ENCODE results near the gene PARS2.
"Not testable (repeated sequence)": the region's sequence is repeated elsewhere in the genome, so short reads cannot be mapped to it uniquely, and the experiment has no call there.

PARS2 gene

DNA sequence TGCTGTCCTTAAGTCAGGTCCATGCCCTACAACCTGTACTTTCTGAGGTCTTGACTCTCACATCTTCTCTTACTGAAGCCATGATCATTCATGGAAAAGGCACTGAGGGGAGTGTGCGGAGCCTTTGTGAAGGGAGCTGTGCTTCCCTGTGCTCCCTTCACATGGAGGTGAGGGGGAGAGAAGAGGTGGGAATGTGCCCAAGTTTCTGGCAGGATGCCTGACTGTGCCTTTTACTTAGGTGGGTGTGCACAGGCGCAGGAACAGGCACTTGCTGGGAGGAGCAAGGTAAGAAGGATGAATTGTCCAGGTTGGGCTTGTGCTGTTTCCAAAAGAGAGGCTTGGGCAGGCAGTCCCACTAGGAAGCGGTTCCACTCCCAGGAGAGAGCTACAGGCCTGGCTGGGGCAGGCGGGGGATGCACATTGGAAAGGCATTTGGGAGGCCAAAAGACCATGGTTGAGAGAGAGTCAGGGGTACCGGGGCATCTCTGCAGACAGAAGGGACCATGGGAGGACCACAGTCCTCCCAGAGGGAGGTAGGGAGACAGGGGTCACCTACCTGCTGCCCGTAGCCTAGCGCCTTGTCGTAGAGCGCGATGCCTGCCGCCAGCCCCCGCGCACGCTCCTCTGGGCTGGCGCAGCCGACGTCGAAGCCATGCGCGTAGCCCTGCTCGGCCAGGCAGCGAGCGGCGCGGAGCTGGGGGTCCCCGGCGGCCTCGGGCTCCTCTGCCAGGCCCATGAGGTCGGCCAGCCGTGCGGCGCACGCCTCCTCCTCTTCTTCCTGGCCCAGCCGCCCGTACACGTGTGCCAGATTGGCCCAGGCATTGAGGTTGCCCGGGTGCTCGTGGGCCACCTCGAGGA lies 35.9 kb upstream of the PARS2 start:
- no peak for FAIRE-seq
- DNase-seq (ENCODE audit: low spot score): no peak

DNA sequence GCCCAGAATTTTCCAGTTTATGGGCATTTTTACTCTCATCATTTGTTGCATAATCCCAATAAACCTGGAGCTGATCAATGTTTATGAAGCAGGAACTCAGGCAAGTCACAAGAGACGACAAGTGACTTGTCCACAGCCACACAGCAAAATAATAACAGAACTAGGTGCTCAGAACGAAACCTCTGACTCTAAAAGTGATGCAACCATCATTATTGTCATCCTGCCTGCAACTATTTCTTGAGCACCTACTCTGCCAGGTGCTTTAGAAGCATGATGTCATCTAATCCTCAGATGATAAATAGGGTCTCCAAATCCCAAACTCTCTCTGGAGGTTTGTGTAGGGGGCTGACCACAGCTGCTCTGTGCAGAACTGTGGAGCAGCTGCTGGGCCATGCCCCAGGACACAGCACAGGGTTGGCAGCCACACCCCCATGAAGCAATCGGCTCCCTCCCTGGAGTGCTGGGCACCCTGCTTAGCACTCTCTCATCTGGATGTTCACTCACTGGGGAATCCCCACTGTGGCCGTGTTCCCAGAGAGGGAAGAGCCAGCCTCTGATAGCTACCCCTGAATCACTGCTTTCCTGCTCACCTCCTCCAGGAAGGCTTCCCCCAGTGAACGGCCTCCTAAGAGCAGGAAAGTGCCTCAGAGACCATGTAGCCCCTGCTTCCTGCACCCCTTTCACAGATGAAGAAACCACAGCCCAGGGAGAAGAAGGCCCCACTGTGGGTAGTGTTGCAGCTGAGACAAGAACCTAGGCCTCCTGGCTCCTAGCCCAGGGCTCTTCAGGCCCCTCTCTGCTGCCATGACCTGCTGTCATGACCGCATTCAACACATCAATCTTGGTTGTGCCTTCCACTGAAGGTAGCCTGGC lies 34.7 kb upstream of the PARS2 start:
- peak; percentile 66 for DNase-seq (ENCODE audit: low spot score)
- FAIRE-seq: peak; percentile 60

DNA sequence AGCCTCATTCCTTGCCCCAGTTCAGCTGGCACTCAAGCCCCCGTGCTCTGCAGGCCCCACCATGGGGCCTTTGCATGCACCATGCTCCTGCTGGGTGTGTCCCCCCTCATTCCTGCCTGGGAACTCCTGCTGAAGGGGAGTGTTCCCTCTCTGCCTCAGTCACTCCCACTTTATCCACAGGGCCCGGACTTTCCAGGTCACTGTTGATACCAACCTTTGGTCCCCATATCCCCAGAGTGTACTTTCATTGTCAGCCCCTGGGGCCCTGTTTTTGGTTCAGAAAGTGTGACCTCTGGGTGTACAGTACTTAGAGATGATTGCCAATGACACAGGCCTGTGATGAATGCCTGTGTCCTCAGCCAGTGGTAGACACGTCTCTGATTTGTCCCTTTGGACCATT lies 33.9 kb upstream of the PARS2 start:
- FAIRE-seq (no peak), DNase-seq (ENCODE audit: low spot score) (no peak)

DNA sequence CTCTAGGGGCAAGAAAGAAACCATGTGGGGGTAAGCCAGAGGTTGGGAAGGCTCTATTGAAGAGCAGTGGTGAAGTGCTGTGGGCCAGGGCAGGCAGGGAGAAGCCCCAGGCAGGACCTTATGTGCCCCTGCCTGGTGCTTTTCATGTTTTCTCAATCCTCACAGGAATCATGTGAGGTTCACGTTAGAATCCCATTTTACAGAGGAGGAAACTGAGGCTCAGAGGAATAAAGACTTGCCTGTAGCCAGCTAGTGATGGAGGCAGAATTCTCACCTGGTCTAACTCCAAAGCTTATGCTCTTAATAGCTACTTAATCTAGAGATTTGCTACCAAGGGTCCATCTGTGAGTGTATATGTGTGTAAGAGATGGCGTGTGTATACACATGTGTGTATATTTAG lies 32.6 kb upstream of the PARS2 start:
- DNase-seq (ENCODE audit: low spot score) (no peak), FAIRE-seq (no peak)

DNA sequence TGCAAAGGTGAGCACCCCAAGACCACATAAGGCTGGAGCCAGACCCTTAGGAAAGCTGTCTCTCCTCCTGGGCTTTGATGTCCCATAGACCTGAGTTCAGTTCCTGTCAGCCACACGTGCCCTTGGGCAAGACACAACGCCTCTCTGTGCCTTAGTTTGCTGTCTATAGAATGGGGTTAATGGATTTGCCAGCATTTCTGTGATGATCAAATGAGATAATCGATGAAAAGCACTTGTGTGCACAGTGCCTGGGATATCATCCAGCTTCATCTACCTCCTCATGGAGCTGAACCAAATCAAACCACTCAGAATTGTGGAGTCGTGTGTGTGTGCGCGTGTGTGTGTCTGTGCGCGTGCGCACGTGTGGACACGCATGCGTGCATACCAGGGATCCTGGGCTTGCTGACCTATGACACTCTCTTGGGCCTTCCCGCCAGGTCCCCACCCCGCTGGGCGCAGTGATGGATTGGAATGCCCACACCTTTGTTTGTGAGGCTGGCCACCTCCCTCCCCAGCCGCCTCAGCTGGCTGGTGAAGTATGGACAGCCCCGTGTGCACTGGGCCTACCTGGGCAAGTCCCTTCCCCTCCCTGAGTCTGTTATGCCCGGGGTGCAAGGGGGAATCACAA lies 31.6 kb upstream of the PARS2 start:
- DNase-seq (ENCODE audit: low spot score) (no peak), FAIRE-seq (no peak)

DNA sequence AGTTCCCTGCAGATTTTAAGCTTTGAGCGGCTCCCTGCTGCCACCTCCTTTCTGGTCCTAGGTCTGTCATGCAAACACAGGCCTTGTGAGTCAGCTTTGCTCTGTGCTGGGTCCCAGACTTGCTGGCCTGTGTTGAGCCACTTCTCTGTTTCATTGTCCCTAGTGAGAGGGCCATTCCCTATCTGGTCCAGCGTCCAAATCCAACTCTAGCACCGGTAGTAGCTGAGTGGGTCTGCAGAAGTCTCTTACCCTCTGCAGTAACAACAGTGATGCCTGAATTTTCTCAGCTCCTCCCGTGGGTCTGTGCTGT lies 31.0 kb upstream of the PARS2 start:
- DNase-seq (ENCODE audit: low spot score) (no peak), FAIRE-seq (no peak)

DNA sequence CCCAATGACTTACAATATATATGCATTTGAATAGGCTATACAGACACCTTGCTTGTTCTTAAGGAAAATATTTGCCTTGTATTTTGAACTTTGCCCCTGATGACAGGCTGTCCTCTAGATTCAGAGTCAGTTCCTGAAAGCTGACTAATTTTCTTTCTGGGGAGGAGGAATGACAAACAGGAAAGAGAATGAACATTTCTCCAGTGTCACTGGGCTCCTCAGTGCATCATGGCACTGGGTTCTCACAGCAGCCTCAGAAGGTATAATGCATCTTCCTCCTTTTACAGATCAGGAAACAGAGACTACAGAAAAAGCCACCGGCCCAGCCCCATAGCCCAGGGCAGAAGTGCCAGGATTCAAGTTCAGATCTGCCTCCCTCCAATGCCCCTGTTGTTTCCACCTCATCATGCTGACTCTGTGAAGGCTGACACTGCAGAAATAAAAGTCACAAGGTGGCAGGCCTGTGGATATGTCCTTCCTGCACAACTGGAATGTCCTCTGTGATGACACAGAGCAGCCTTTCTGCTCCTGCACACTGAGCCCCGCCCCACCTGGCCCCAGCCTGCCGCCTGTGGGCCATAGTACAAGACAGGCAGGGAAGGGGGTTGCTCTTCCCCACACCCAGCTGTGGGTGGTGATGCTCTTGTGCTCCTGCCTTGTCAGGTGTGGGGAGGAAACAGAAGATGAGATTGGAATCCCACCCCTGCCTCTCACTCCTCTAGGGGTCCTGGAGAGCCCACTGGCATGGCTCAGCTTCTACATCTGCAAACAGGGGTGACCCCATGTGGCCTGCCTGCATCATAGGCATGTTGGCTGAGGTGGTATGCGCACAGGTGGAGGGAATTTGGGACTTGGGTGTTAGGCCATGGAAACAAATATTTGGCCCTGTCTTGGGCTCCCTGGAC lies 30.4 kb upstream of the PARS2 start:
- DNase-seq (ENCODE audit: low spot score) (peak; percentile 57), FAIRE-seq (peak; percentile 59)

DNA sequence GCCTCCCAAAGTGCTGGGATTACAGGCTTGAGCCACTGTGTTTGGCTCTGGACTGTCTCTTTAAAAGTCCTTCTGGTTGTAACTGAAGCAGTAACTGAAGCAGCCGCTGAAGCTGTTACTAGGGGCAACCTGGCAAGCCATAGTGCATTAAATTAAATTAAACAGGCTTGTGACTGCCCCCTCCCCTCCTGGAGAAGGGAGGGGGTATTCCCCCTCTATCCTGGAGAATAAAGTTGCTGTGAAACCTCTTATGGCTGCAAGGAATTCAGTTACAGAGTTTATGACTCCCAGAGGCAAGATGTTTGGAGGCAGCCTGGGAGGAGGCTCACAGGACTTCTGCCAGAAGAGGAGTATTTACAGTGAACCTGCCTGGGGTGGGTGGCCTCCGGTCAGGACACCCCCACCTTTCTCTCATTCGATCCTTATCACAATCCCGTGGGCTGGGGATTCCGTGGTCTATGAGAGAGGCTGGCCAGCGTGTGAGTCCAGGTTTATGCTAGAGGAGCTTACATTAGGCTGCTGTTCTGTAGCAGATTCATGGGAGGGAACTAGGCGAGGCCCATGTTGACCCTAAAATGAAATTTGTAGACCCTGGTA lies 28.5 kb upstream of the PARS2 start:
- FAIRE-seq (no peak), DNase-seq (ENCODE audit: low spot score) (no peak)

DNA sequence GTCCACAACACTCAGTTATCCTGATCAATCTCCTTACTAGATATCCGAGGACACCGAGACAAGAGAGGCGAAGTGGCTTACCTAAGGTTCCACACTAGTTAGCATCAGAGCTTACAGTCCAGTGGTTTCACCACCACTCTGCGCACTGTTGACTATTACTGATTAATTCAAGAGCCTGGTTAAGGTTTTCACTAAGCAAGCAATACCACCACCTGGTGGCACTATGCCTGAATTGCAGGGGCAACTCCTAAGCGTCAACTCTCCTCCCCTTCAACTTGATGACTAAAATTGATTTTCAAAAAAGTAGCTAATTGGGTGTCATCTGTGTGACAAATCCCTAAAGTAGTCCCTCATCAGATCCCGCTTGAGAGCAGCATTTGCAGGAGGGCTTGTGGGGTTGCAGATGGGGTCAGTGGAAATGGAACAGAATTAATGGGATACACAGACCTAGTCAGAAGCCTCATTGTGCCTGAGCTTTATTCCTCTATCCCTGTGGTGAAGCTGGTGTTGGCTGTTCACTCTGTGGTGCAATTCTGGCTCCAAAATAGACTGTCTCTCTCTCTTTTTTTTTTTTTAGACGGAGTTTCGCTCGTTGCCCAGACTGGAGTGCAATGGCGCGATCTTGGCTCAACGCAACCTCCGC lies 27.7 kb upstream of the PARS2 start:
- FAIRE-seq: peak; percentile 74
- peak; percentile 61 for DNase-seq (ENCODE audit: low spot score)

DNA sequence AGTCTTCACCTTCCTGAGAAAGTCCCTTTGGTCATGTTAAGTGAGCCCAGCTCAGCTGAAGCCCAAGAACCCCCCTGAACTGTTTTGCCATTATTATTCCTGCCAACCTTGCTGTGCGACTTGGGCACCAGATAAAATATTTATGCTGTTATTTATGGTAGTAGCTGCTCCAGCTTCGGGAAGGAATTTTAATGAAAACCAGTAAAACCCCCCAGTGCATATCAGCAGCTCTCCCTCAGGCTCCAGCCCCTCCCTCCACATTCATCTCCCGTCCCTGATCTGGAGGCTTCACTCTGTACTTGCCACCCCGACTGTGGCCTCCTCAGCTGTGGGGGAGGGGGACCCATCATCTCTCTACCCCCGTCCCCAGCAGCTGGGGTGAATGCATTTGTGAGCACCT lies 24.1 kb upstream of the PARS2 start:
- FAIRE-seq: no peak

DNA sequence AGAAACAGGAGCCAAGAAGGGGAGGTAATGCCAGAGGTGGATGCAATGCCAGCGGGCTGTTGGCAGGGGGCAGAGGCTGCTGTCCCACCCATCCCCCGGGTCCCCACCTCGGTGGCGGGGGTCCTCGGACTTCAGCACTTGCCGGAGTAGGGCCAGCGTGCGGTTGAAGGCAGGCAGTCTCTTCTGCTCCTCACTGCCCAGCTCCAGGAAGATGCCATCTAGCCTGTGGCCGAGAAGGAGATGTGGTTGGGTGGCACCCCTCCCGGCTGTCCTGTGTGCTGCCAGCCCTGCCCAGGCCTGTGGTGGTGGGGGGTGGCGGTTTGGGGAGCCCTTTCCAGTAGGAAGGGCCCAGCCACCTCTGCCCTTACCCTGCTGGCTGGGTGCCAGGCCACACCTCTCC lies 23.3 kb upstream of the PARS2 start:
- DNase-seq (ENCODE audit: low spot score) (no peak), FAIRE-seq (no peak)

More for the DNA sequence above, 24.1 kb upstream of the PARS2 start:
- no peak for DNase-seq (ENCODE audit: low spot score)

DNA sequence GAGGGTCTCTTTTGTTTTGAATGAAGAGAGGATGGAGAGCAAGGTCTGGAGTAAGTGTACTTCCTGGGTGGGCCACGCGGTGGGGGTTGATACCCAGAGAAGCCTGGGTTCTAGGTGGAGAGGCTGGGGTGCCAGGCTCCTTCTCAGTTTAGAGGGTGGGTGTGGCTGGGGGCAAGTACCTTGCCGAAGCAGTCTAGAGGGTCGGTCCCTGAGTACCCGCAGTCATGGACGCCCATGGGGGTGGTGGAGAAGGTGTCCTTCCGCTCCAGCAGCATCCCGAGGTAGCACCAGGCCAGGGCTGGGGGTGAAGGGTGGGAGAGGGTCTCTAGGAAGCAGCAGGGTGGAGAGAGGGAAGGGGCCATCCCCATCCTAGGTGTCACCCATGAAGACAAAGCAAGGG lies 22.5 kb upstream of the PARS2 start:
- FAIRE-seq: no peak
- DNase-seq (ENCODE audit: low spot score): no peak

DNA sequence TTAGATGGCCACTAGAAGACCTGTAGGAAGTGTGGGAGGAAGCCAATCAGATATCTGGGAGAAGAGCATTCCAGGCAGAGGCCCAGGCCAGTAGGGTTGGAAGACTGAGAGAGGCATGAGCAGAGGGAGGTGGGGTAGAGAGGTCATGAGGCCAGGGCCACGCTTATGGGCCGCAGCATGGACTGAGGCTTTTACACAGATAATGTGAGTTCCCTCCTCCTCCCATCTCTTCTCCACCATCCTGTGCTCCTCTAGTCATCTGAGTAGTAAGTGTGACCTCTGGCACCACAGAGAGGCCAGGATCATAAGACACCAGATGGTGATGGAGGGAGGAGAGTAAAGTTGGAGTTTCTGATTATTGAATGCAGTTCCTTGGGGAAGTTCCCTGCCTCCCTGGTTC lies 19.7 kb upstream of the PARS2 start:
- no peak for DNase-seq (ENCODE audit: low spot score)
- FAIRE-seq: no peak

DNA sequence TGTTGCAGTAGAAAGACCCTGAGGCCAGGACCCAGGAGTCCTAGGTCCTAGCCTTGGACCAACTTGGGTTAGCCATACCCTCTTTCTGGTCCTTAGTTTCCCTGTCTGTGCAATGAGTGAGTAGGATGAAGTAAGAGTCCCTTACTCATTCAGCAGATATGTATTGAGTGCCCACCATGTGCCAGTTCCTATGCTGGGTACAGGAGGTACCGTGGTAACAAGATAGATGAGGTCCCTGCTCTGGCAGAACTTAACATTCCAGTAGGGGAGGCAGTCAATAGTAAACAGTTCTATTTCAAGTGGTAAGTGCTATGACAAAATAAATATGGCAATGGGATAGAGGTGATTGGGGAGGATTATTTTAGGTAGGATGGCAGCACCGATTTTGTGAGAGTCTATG lies 18.3 kb upstream of the PARS2 start:
- FAIRE-seq (no peak), DNase-seq (ENCODE audit: low spot score) (no peak)

DNA sequence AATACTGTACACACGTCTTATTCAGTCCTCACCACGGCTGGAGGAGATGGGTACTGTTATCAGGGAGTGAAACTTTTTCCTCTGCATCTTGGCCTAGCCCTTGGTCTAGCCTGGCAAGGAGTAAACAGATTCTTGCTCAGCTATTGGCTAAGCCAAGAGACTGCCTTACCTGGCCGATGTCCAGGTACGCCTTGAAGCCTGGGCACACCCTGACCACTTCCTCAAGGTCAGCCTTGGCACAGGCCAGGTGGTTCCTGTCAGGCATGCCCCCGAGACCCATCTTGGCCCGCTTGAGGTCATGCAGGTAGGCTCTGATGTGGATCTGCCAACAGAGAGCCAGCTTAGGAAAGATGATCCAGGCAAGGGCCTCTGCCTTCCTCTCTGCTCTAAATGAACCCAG lies 17.8 kb upstream of the PARS2 start:
- no peak for FAIRE-seq
- DNase-seq (ENCODE audit: low spot score): no peak

DNA sequence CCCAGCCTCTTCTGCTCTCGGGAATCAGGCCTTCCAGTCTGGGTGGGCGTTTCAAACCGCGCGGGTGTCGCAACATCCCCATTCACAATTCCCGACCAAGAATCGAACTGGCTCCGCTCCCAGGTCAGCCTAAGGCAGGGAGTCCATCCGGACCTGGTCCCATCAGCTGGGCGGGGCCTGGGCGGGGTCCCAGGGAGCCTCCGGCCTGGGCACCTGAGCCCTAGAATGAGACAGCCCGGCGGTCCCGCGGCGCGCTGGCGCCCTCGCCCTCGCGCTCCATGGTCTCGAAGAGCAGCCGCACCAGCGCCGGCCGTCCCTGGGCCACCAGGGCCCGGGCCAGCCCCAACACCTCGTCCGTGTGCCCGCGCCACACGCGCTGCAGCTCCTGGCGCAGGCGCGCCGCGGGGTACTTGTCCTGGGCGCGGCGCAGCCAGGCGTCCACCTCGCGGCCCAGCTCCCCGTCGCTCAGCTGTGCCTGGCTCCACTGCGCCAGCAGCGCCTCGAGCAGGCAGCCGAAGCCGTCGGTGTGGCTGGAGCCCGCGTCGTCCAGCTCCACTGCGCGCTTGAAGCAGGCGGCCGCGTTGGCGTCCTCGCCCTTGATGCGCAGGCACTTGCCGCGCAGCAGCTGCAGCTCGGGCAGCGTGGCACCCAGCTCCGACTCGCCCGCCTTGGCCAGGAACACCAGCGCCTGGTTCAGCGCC lies 16.9 kb upstream of the PARS2 start:
- FAIRE-seq: no peak
- no peak for DNase-seq (ENCODE audit: low spot score)

DNA sequence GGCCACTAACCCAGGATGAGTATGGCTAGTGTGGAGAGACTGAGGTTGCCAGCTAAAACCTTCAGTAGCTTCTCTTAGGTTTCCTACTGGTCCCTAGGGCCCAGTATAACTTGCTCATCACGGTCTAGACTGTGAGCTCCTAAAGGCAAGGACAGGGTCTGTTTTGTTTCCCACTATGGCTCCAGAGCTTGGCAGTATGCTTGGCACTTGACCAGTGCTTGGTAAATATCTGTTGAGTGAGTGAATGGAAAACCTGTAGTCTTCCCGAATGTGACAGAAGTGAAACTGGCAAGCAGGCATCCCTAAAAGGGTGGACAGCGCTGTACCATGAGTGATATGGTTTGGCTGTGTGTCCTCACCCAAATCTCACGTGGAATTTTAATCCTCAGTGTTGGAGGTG lies 13.1 kb upstream of the PARS2 start:
- FAIRE-seq: no peak
- DNase-seq (ENCODE audit: low spot score): no peak

DNA sequence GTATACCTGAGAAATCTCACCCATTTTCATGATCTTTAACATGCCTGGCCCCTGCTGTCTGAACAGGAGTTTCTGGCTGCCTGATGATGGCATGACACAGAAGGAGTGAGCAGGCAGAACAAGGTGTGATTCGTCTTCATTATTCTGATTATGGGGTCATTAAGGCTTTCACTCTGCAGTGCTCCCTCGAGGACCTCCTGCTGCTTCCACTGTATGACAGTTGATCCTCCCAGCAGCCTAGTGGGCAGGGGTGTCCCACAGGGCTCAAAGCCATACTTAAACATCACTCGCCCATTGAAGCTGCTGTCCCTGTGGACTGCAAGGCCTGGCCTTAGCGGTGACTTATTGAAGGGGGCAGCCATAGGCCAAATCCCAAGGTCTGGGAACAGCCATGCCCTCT lies 12.7 kb upstream of the PARS2 start:
- FAIRE-seq (no peak), DNase-seq (ENCODE audit: low spot score) (no peak)

DNA sequence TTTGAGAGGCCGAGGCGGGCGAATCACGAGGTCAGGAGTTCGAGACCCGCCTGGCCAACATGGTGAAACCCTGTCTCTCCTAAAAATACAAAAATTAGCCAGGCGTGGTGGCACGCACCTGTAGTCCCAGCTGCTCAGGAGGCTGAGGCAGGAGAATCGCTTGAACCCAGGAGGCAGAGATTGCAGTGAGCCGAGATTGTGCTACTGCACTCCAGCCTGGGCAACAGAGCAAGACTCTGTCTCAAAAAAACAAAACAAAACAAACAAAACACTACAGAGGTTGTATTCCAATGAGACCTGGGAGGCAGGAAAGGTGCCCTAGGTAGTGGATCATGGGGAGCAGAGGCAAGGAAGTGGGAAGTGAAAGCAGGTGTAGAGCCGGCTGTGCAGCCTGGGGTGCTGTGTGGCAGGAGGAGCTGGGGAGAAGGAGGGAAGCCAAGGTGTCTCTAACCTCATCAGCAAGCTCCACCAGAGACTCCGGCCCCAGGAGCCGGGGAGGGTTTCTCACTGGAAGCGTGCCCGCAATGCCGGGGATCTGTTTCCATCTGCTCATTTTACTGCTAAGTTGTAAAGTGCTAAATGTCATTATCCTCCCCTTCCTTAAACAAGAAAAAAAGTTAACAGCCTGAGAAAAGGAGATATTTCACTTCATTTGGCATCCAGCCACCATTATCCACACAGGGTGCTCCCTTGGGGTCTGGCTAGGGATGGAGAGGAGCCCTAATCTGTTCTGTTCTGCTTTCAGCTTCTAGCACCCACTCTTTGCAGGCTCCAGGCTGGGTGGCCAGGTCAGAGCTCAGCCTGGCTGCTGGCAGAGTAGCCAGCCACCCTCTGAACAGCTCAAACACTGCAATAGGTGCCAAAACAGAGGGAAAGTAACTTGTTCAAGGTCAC lies 11.8 kb upstream of the PARS2 start:
- FAIRE-seq; DNase-seq (ENCODE audit: low spot score): not testable (repeated sequence)

Data from RCC 7860 (cell line).